Lung (tissue), 12 donors: Measurements from ENCODE around the gene RHEB. TPM values are rescaled to one million over a fixed set of nuclear protein-coding genes. Genes with fewer than 3 reads are reported as not detected.

Source experiments
- ATAC-seq: fragments of 200-7000 bp; cut with Tn5 transposase; one replicate; pipeline ENCODE4 v1.9.1; 2020; ENCODE audit warnings: moderate number of reproducible peaks; ENCODE audit not compliant: insufficient read depth, low FRiP score
- DNase-seq, 3 donors: peaks; one replicate each; pipeline ENCODE4 v3.0.0-alpha.2; 2013 to 2017
- H3K27ac ChIP-seq, 2 donors: one replicate each; pipeline ENCODE4 v1.5.1; 2013; ENCODE audit warnings: mild to moderate bottlenecking in 2 of 2, moderate library complexity in 2 of 2, control low read depth in 1 of 2, inconsistent platforms in 1 of 2, low read depth in 1 of 2, low read length in 1 of 2
- H3K27me3 ChIP-seq, 3 donors: one replicate each; pipeline ENCODE4 v1.5.1; 2013; ENCODE audit warnings: low read length in 2 of 3; ENCODE audit not compliant: control insufficient read depth in 3 of 3, insufficient read depth in 3 of 3
- H3K36me3 ChIP-seq, 4 donors: one replicate each; pipeline ENCODE4 v1.5.1; 2013; ENCODE audit warnings: low read length in 4 of 4, mild to moderate bottlenecking in 1 of 4, moderate library complexity in 1 of 4; ENCODE audit not compliant: control insufficient read depth in 4 of 4, insufficient read depth in 4 of 4
- H3K4me1 ChIP-seq, 5 donors: one replicate each; pipeline ENCODE4 v1.5.1; 2013; ENCODE audit warnings: low read length in 5 of 5, mild to moderate bottlenecking in 2 of 5, moderate library complexity in 1 of 5; ENCODE audit not compliant: control insufficient read depth in 5 of 5, insufficient read depth in 5 of 5
- H3K4me3 ChIP-seq: one replicate; pipeline ENCODE4 v1.5.1; 2013; ENCODE audit warnings: mild to moderate bottlenecking, control low read depth, moderate library complexity
- H3K9ac ChIP-seq, 2 donors: one replicate each; pipeline ENCODE4 v1.5.1; 2013; ENCODE audit warnings: low read length in 2 of 2, control low read depth in 1 of 2; ENCODE audit not compliant: insufficient read depth in 1 of 2
- H3K9me3 ChIP-seq, 4 donors: one replicate each; pipeline ENCODE4 v1.5.1; 2013; ENCODE audit warnings: low read length in 3 of 4, mild to moderate bottlenecking in 1 of 4, moderate library complexity in 1 of 4; ENCODE audit not compliant: control insufficient read depth in 4 of 4, insufficient read depth in 3 of 4
- CTCF ChIP-seq: IDR thresholded peaks from 2 replicates; pipeline ENCODE4 v1.5.1; 2012; ENCODE audit warnings: mild to moderate bottlenecking; ENCODE audit errors: control extremely low read depth, extremely low read depth
- WGBS, 2 donors: extraction: QIAGEN DNeasy Blood & Tissue Kit; methylation state at CpG; one replicate each; pipeline ENCODE4 v1.1.7; 2013; 5-methylcytosine and 5-hydroxymethylcytosine counted together
- polyA plus RNA-seq, 2 donors: library from polyadenylated mRNA; stranded (reverse); fragments of 200-250 nt; gene quantifications; one replicate each; pipeline ENCODE4 v1.2.1, GENCODE V29; 2013
- total RNA-seq, 2 donors: library from RNA; depleted of rRNA in 1 of 2; stranded (reverse); fragments of >200 nt in 1 of 2; gene quantifications; one replicate each; pipeline ENCODE4 v1.2.1, GENCODE V29; 2014 to 2021
- donor health status: control.
- donor health status: control.
- donor health status: Bipolar disorder and iron deficiency.
- donor health status: healthy.
- donor health status: DM: yes; HTN: yes; CAD: no.

The RHEB gene
- total and polyA plus RNA-seq, 4 donors = 65.6 to 117 (median 83.8) TPM

- H3K4me1 ChIP-seq = peaks cover 7 to 51% (median 25%) of the 10 kb centered on the region in 5 donors
- ATAC-seq (no peak), DNase-seq (peak in 1 of 3 donors; percentile 63)
- H3K27me3 ChIP-seq = no peaks in the 10 kb centered on the region
- TF ChIP-seq CTCF = no peak
- H3K27ac ChIP-seq = peak overlapping the region in 1 of 2 donors; percentile 6
- no peaks in the 10 kb centered on the region for H3K9me3 ChIP-seq
- no peak overlapping the region for H3K9ac ChIP-seq
- peaks cover 0 to 4% (median 0%) of the 10 kb centered on the region in 4 donors for H3K36me3 ChIP-seq
- 61 to 65% methylated on average over 4 of the region's 4 CpGs for WGBS, 2 donors
- no peak overlapping the region for H3K4me3 ChIP-seq
These were observed 7.7 kb downstream of the RHEB start for GRCh38 chr7:151511946-151512345.

GRCh38 chr7:151511270-151511669 lies 8.4 kb downstream of the RHEB start:
- H3K9me3 ChIP-seq = no peaks in the 10 kb centered on the region
- TF ChIP-seq CTCF = no peak
- H3K27ac ChIP-seq = no peak overlapping the region
- no peak for ATAC-seq
- H3K4me3 ChIP-seq = no peak overlapping the region
- no peak overlapping the region for H3K9ac ChIP-seq
- H3K36me3 ChIP-seq = peaks cover 0 to 4% (median 0%) of the 10 kb centered on the region in 4 donors
- no peaks in the 10 kb centered on the region for H3K27me3 ChIP-seq
- 77 to 89% methylated on average over 4 of the region's 4 CpGs for WGBS, 2 donors
- H3K4me1 ChIP-seq = peaks cover 7 to 47% (median 20%) of the 10 kb centered on the region in 5 donors
- DNase-seq = no peak

- H3K4me3 ChIP-seq = no peak overlapping the region
- DNase-seq (no peak), ATAC-seq (no peak)
- H3K4me1 ChIP-seq = peaks cover 7 to 38% (median 14%) of the 10 kb centered on the region in 5 donors
- H3K27ac ChIP-seq = peak overlapping the region in 1 of 2 donors; percentile 29
- H3K9ac ChIP-seq = no peak overlapping the region
- 71 to 84% methylated on average over 5 of the region's 5 CpGs for WGBS, 2 donors
- TF ChIP-seq CTCF = no peak
- H3K27me3 ChIP-seq = no peaks in the 10 kb centered on the region
- no peaks in the 10 kb centered on the region for H3K9me3 ChIP-seq
- H3K36me3 ChIP-seq = peaks cover 0 to 4% (median 0%) of the 10 kb centered on the region in 4 donors
These were observed 9.9 kb downstream of the RHEB start for GRCh38 chr7:151509670-151510333.
